H1 (cell line): ENCODE results near the gene KLF7. TPM values are rescaled to one million over a fixed set of nuclear protein-coding genes. Genes with fewer than 3 reads are reported as not detected.

ENCODE experiments used
- CTCF ChIA-PET: fragments of 300-600 bp; sonication (Branson Sonifier 250); formaldehyde crosslinking; loops from one replicate; lab custom pipeline; 2021; ENCODE audit not compliant: partially characterized antibody; lab: Charles Lee
- POLR2A ChIA-PET: fragments of 300-600 bp; sonication (Branson Sonifier 250); formaldehyde crosslinking; loops from one replicate; lab custom pipeline; 2021; ENCODE audit warnings: inconsistent platforms; ENCODE audit not compliant: partially characterized antibody; lab: Charles Lee
- DNase-seq, 2 experiments: peaks; one replicate each; pipeline versions ENCODE4 v3.0.0 to v3.0.0-alpha.2; 2010 to 2022; ENCODE audit warnings: low spot score in 2 of 2, low read depth in 1 of 2, mixed read lengths in 1 of 2
- FAIRE-seq: peaks from 2 replicates; lab custom pipeline; 2011; peaks lifted over from hg19 to GRCh38; lab: Jason Lieb, UNC
- H2AFZ ChIP-seq: 2 replicates; pipeline ENCODE4 v1.8.1; 2012; ENCODE audit warnings: low read length, inconsistent platforms
- H2AK5ac ChIP-seq: 2 replicates; pipeline ENCODE4 v1.6.1; 2013; ENCODE audit warnings: low read depth, low read length
- H2BK120ac ChIP-seq: replicated peaks from 2 replicates; pipeline ENCODE3; 2013; ENCODE audit warnings: low read depth, low read length, inconsistent platforms
- H2BK12ac ChIP-seq: 2 replicates; pipeline ENCODE4 v1.6.1; 2013; ENCODE audit warnings: low read depth, low read length
- H2BK15ac ChIP-seq: 2 replicates; pipeline ENCODE4 v1.6.1; 2013; ENCODE audit warnings: low read length
- H2BK20ac ChIP-seq: 2 replicates; pipeline ENCODE4 v1.6.1; 2013; ENCODE audit warnings: low read length
- H2BK5ac ChIP-seq: 2 replicates; pipeline ENCODE4 v1.6.1; 2013; ENCODE audit warnings: low read depth, low read length
- H3K14ac ChIP-seq: 2 replicates; pipeline ENCODE4 v1.6.1; 2013; ENCODE audit warnings: inconsistent platforms; ENCODE audit not compliant: insufficient read length
- H3K18ac ChIP-seq: 2 replicates; pipeline ENCODE4 v1.6.1; 2013; ENCODE audit warnings: low read length; ENCODE audit errors: extremely low read depth
- H3K23ac ChIP-seq: 2 replicates; pipeline ENCODE4 v1.6.1; 2013; ENCODE audit warnings: inconsistent platforms; ENCODE audit not compliant: insufficient read length
- H3K23me2 ChIP-seq: 2 replicates; pipeline ENCODE4 v1.6.1; 2013; ENCODE audit warnings: low read depth, low read length
- H3K27ac ChIP-seq: 2 replicates; pipeline ENCODE4 v1.6.1; 2011; ENCODE audit warnings: low read depth, low read length, inconsistent platforms
- H3K27me3 ChIP-seq, 4 experiments: replicated peaks in 1 of 4; 1 replicate in 1 of 4; 2 replicates in 3 of 4; pipeline versions ENCODE4 v1.6.1 to v1.8.1; 2011 to 2013; ENCODE audit warnings: low read length in 3 of 4, mild to moderate bottlenecking in 3 of 4, inconsistent platforms in 2 of 4, mixed read lengths in 2 of 4, moderate library complexity in 1 of 4; ENCODE audit not compliant: control insufficient read depth in 3 of 4, insufficient read depth in 3 of 4; ENCODE audit errors: extremely low read depth in 1 of 4
- H3K36me3 ChIP-seq, 4 experiments: 2 replicates each; pipeline versions ENCODE4 v1.6.1 to v1.8.1; 2011 to 2013; ENCODE audit warnings: mild to moderate bottlenecking in 4 of 4, low read length in 3 of 4, moderate library complexity in 2 of 4, control low read depth in 1 of 4, inconsistent platforms in 1 of 4; ENCODE audit not compliant: insufficient read depth in 4 of 4, control insufficient read depth in 2 of 4
- H3K4ac ChIP-seq: replicated peaks from 2 replicates; pipeline ENCODE3; 2013; ENCODE audit warnings: low read length, low read depth, mixed read lengths, inconsistent platforms; ENCODE audit not compliant: insufficient read length
- H3K4me1 ChIP-seq, 4 experiments: replicated peaks in 1 of 4; 1 replicate in 1 of 4; 2 replicates in 3 of 4; pipeline versions ENCODE4 v1.6.1 to v1.8.1; 2011 to 2013; ENCODE audit warnings: low read length in 3 of 4, inconsistent platforms in 2 of 4, mixed read lengths in 1 of 4; ENCODE audit not compliant: insufficient read depth in 4 of 4, control insufficient read depth in 3 of 4
- H3K4me2 ChIP-seq, 2 experiments: 2 replicates each; pipeline versions ENCODE4 v1.6.1 to v1.8.1; 2011 to 2013; ENCODE audit warnings: low read depth in 2 of 2, low read length in 2 of 2, control low read depth in 1 of 2, inconsistent platforms in 1 of 2, mild to moderate bottlenecking in 1 of 2; ENCODE audit not compliant: insufficient read depth in 1 of 2
- H3K4me3 ChIP-seq, 4 experiments: fragments of 200-600, 300-600 bp in 1 of 4; sonication (generic), shearing (Covaris generic), sonication (Bioruptor Twin) in 1 of 4; 2 replicates each; pipeline versions ENCODE4 v1.5.1 to v1.8.1; 2011 to 2016; ENCODE audit warnings: low read length in 4 of 4, low read depth in 3 of 4, control low read depth in 2 of 4, inconsistent platforms in 2 of 4, mild to moderate bottlenecking in 2 of 4, mixed read lengths in 1 of 4, moderate library complexity in 1 of 4; ENCODE audit not compliant: insufficient read depth in 2 of 4; ENCODE audit errors: extremely low read depth in 1 of 4
- H3K56ac ChIP-seq: replicated peaks from 2 replicates; pipeline ENCODE3; 2013; ENCODE audit warnings: low read depth, mild to moderate bottlenecking, mixed read lengths, low read length, inconsistent platforms; ENCODE audit not compliant: insufficient read length
- H3K79me1 ChIP-seq: 2 replicates; pipeline ENCODE4 v1.6.1; 2013; ENCODE audit warnings: low read depth, low read length, control low read depth
- H3K79me2 ChIP-seq, 2 experiments: 2 replicates each; pipeline versions ENCODE4 v1.6.1 to v1.8.1; 2012 to 2013; ENCODE audit warnings: low read length in 2 of 2, mild to moderate bottlenecking in 2 of 2, inconsistent platforms in 1 of 2; ENCODE audit not compliant: insufficient read depth in 2 of 2, control insufficient read depth in 1 of 2
- H3K9ac ChIP-seq, 4 experiments: replicated peaks in 1 of 4; 1 replicate in 1 of 4; 2 replicates in 3 of 4; pipeline versions ENCODE4 v1.6.1 to v1.8.1; 2011 to 2013; ENCODE audit warnings: low read depth in 3 of 4, low read length in 3 of 4, control low read depth in 2 of 4, mild to moderate bottlenecking in 2 of 4, moderate library complexity in 2 of 4, inconsistent platforms in 1 of 4; ENCODE audit errors: extremely low read depth in 1 of 4
- H3K9me3 ChIP-seq, 2 experiments: 2 replicates each; pipeline versions ENCODE4 v1.6.1 to v1.8.1; 2012 to 2013; ENCODE audit warnings: mild to moderate bottlenecking in 2 of 2, moderate library complexity in 2 of 2, control low read depth in 1 of 2, inconsistent platforms in 1 of 2, low read depth in 1 of 2, low read length in 1 of 2, mixed read lengths in 1 of 2; ENCODE audit not compliant: insufficient read depth in 2 of 2
- H4K20me1 ChIP-seq, 2 experiments: replicated peaks in 1 of 2; 2 replicates each; pipeline versions ENCODE3 to v1.8.1; 2011 to 2013; ENCODE audit warnings: inconsistent platforms in 2 of 2, low read length in 2 of 2, mild to moderate bottlenecking in 1 of 2; ENCODE audit not compliant: insufficient read depth in 2 of 2, control insufficient read depth in 1 of 2
- H4K5ac ChIP-seq: 2 replicates; pipeline ENCODE4 v1.6.1; 2013; ENCODE audit warnings: low read length, low read depth, mixed read lengths, inconsistent platforms; ENCODE audit not compliant: insufficient read length
- H4K8ac ChIP-seq: 2 replicates; pipeline ENCODE4 v1.8.0; 2013; ENCODE audit warnings: mild to moderate bottlenecking, moderate library complexity, low read length, inconsistent platforms; ENCODE audit not compliant: insufficient read depth; ENCODE audit errors: extremely low read depth
- H4K91ac ChIP-seq: replicated peaks from 2 replicates; pipeline ENCODE3; 2013; ENCODE audit warnings: low read length, mixed read lengths, inconsistent platforms; ENCODE audit not compliant: insufficient read length
- BRCA1 ChIP-seq: IDR thresholded peaks from 2 replicates; pipeline ENCODE4 v1.6.1; 2012; ENCODE audit warnings: low read depth, low read length, improper control_type of control experiment
- EGR1 ChIP-seq: IDR thresholded peaks from 2 replicates; pipeline ENCODE4 v1.6.1; 2011; ENCODE audit warnings: low read depth, low read length, borderline replicate concordance
- HDAC2 ChIP-seq, 2 experiments: fragments of 300-600 bp in 1 of 2; sonication (generic) in 1 of 2; IDR thresholded peaks; 2 replicates each; pipeline ENCODE4 v1.6.1; 2011 to 2012; ENCODE audit warnings: low read depth in 2 of 2, low read length in 2 of 2, mild to moderate bottlenecking in 2 of 2, moderate library complexity in 2 of 2, borderline replicate concordance in 1 of 2, inconsistent platforms in 1 of 2
- TBP ChIP-seq: IDR thresholded peaks from 2 replicates; pipeline ENCODE4 v1.6.1; 2011; ENCODE audit warnings: low read depth, low read length, improper control_type of control experiment
- WGBS, 2 experiments: shearing (Covaris generic) in 1 of 2; methylation state at CpG; one replicate each; pipeline versions ENCODE4 v1.1.6 to v1.1.7; 2013 to 2015; ENCODE audit warnings: low lambda C conversion rate in 2 of 2, mixed read lengths in 2 of 2, inconsistent platforms in 1 of 2, low coverage in 1 of 2, missing lambda C conversion rate in 1 of 2; ENCODE audit not compliant: insufficient replicate concordance in 2 of 2, insufficient coverage in 1 of 2, insufficient read length in 1 of 2; ENCODE audit errors: extremely low coverage in 1 of 2, missing lambda C conversion rate in 1 of 2; 5-methylcytosine and 5-hydroxymethylcytosine counted together
- polyA plus RNA-seq, 7 experiments: library from polyadenylated mRNA; depleted of rRNA in 3 of 7; stranded (reverse) in 5 of 7; unstranded in 2 of 7; fragments of >200 nt in 5 of 7; fragments of 200-250 nt in 2 of 7; gene quantifications; 1 replicate in 5 of 7; 2 replicates in 1 of 7; 4 replicates in 1 of 7; pipeline versions ENCODE4 v1.2.1 to v1.2.3, GENCODE V29; 2011 to 2013; ENCODE audit warnings: missing spikeins in 2 of 7, mixed read lengths in 2 of 7
- total RNA-seq: library from RNA; stranded (reverse); fragmentation: NEBNext Ultra II Directional; extraction: Animal tissue kit (Norgen Biotek cat#: 25700); gene quantifications from 2 replicates; pipeline ENCODE4 v1.2.1, GENCODE V29; 2021

KLF7 gene
- total and polyA plus RNA-seq, 2 of the 8 experiments (the other 6 are each of a cell fraction or from before 2014, with no cell fraction given): 9.6 to 23.3 TPM

- no peak overlapping the region for H2AFZ ChIP-seq
- peaks cover 0 to 63% of the 10 kb centered on the region in 2 experiments for H3K79me2 ChIP-seq
- 95% methylated on average over 1 of the region's 1 CpG; no CpG with 5 or more reads in 1 of the 2 experiments for WGBS, 2 experiments
- no peak overlapping the region for H3K14ac ChIP-seq
- no peak overlapping the region for H2BK20ac ChIP-seq
- no peak overlapping the region for H3K18ac ChIP-seq
- peaks cover 0 to 2% (median 0%) of the 10 kb centered on the region in 4 experiments; a peak in 2 of 8 replicates for H3K36me3 ChIP-seq
- no peak overlapping the region for H3K4me3 ChIP-seq
- no peak overlapping the region for H2BK5ac ChIP-seq
- CTCF ChIA-PET: interaction anchor here (0.7 to 1.7 kb wide), 4 partner anchors 8 to 338 kb away, joined by 3 to 6 read pairs (median 4); no protein-coding TSS in a partner anchor
- H4K5ac ChIP-seq: no peak overlapping the region
- H4K8ac ChIP-seq: no peak overlapping the region
- no peak overlapping the region for H3K27ac ChIP-seq
- DNase-seq (no peak), FAIRE-seq (no peak)
- no peak overlapping the region for H3K56ac ChIP-seq
- H2AK5ac ChIP-seq: no peak overlapping the region
- peaks cover 0 to 2% of the 10 kb centered on the region in 2 experiments; a peak in 1 of 4 replicates for H3K9me3 ChIP-seq
- H4K20me1 ChIP-seq: no peaks in the 10 kb centered on the region
- no peak overlapping the region for H3K9ac ChIP-seq
- POLR2A ChIA-PET: interaction anchor here (0.7 kb wide), 1 partner anchor 206 kb away, joined by 4 read pairs; no protein-coding TSS in a partner anchor
- no peaks in the 10 kb centered on the region for H3K27me3 ChIP-seq
- no peak overlapping the region for H3K4me2 ChIP-seq
- no peaks in the 10 kb centered on the region for H3K79me1 ChIP-seq
- no peak overlapping the region for H3K23ac ChIP-seq
- H2BK15ac ChIP-seq: no peak overlapping the region
- no peak overlapping the region for H3K4ac ChIP-seq
- H4K91ac ChIP-seq: no peak overlapping the region
- no peak overlapping the region for H2BK120ac ChIP-seq
- H3K23me2 ChIP-seq: no peaks in the 10 kb centered on the region
- H2BK12ac ChIP-seq: no peak overlapping the region
- H3K4me1 ChIP-seq: peaks cover 3 to 25% (median 9%) of the 10 kb centered on the region in 4 experiments; a peak in 5 of 7 replicates
- TF ChIP-seq BRCA1 (no peak), HDAC2 (IDR thresholded peaks at IDR 0.05; ENCODE audit: borderline replicate concordance in 1 of 2, low read depth in 2 of 2, low read length in 2 of 2) (no peak), TBP (no peak), EGR1 (no peak)
Measured at GRCh38 chr2:207135340-207135739, 30.4 kb downstream of the KLF7 start.
